Measurements from ENCODE around the gene CACNA1H.
"Not testable (repeated sequence)": the region's sequence is repeated elsewhere in the genome, so short reads cannot be mapped to it uniquely, and the experiment has no call there.

The CACNA1H gene

GRCh38 chr16:1224558-1224957, 71.7 kb downstream of the CACNA1H start:
- no peak for DNase-seq (ENCODE audit: low read depth in 2 of 2)

- no peak for DNase-seq (ENCODE audit: low read depth in 2 of 2)
Measured at GRCh38 chr16:1225051-1225451, 72.1 kb downstream of the CACNA1H start, which contains the start of gene TPSG1. Gene TPSG1, minus strand, starts transcription at chr16:1225268. Its CDS starts 16 bp downstream, at chr16:1225252.

GRCh38 chr16:1225728-1226311, 72.9 kb downstream of the CACNA1H start:
- not testable (repeated sequence) for DNase-seq (ENCODE audit: low read depth in 2 of 2)

- not testable (repeated sequence) for DNase-seq (ENCODE audit: low read depth in 2 of 2)
Measured at GRCh38 chr16:1226692-1227091, 73.8 kb downstream of the CACNA1H start.

DNA sequence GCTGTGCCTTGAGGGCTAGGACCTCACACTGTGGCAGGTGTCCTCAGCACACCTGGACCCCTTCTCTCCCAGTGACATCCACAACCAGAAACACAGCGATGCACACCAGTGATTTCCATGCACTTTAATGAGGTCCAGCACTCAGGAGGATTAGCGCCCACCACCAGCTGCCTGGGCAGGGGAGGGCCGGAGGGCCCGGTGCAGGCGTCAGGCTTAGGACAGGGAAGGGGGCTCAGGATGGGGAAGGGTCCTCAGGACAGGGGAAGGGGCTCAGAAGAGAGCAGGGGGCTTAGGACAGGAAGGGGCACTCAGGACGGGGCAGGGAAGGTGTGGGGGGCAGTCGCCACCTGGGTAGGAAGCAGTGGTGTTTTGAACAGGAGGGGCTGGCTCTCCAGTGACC, 75.3 kb downstream of the CACNA1H start:
- not testable (repeated sequence) for DNase-seq (ENCODE audit: low read depth in 2 of 2)

DNA sequence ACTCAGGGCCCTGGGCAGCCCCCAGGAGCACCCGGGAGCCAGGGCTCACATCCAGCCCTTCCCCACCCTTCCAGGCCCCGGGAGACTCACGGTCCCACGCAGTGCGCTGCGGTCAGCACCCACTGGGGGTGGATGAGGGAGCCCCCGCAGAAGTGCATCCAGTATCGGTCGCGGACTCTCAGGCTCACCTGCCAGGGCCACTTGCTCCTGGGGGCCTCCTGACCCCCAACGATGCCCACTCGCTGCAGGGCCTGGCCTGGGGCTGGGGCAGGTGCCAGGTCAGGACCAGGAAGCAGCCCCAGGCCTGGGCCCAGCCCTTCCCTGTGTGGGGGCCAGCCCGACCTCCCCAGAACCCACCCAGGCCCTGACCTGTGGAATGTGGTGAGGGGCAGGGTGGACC, 76.6 kb downstream of the CACNA1H start:
- DNase-seq (ENCODE audit: low read depth in 2 of 2), result not testable (repeated sequence)

- DNase-seq (ENCODE audit: low read depth in 2 of 2), result not testable (repeated sequence)
Measured at GRCh38 chr16:1230084-1230470, 77.2 kb downstream of the CACNA1H start, which contains the start of gene TPSB2. Gene TPSB2, minus strand, starts transcription at chr16:1230184. Its CDS starts 233 bp downstream, at chr16:1229951.

- DNase-seq (ENCODE audit: low read depth in 2 of 2), result not testable (repeated sequence)
Measured at GRCh38 chr16:1230471-1231212, 77.7 kb downstream of the CACNA1H start.

GRCh38 chr16:1231301-1231700, 78.4 kb downstream of the CACNA1H start:
- not testable (repeated sequence) for DNase-seq (ENCODE audit: low read depth in 2 of 2)

- DNase-seq (ENCODE audit: low read depth in 2 of 2), result not testable (repeated sequence)
Measured at GRCh38 chr16:1232049-1232748, 79.3 kb downstream of the CACNA1H start.

GRCh38 chr16:1236659-1237058, 83.8 kb downstream of the CACNA1H start:
- not testable (repeated sequence) for DNase-seq (ENCODE audit: low read depth in 2 of 2)

DNA sequence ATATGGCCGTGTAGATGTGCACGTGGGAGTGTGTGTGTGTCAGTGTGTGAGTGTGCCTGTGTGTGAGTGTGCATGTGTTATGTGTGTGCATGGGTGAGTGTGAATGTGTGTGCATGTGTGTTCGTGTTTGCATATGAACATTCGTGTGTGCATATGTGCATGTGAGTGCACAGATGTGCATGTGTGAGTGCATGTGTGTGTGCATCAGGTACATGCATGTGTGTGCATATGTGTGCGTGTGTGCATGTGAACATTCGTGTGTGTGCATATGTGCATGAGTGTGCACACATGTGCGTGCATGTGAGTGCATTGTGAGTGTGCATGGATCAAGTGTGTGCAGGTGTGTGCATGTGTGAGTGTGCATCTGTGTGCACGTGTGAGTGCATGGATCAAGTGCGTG, 85.1 kb downstream of the CACNA1H start:
- DNase-seq (ENCODE audit: low read depth in 2 of 2), result no peak

DNA sequence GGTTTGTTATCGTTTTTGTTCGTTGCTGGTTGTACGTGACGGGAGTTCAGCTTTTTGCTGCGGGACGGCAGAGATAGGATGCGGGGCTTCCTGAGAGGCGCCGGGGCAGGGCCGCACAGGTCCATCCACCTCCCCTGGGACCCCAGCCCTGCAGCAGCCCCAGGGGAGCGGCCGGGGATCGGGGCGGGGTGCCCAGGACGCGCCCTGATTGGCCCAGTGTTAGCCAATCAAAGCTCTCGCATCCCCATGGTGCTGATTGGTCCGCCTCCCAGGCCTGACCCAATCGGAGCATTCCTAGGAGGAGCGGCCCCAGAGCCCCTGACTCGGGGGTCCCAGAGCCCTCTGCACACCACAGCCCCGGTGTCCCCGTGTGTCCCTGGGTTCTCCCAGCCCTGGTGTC, 86.0 kb downstream of the CACNA1H start:
- not testable (repeated sequence) for DNase-seq (ENCODE audit: low read depth in 2 of 2)

- not testable (repeated sequence) for DNase-seq (ENCODE audit: low read depth in 2 of 2)
Measured at GRCh38 chr16:1239575-1239974, 86.7 kb downstream of the CACNA1H start.

DNA sequence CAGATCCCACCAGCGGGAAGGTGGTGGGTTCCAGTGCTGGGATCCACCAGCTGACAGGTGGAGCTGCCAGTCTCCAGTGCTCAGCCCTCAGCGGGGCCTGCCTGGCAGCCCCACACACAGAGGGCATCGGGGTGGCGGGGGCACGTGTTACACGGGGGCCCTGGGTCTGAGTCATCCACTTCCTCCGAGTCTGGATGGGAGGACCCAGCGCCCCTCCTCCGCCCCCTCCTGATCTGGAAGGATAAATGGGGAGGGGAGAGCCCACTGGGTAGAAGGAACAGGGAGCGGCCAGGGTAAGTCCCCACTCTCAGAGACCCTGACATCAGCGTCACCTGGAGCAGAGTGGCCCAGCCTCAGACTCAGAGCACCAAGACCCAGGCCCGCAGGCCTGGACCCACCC, 87.5 kb downstream of the CACNA1H start, which contains the start of gene TPSAB1:
Gene TPSAB1 (plus strand): TSS at position 270 of the 400 bp plus-strand sequence. CDS start 234 bp downstream, outside the sequence.
- not testable (repeated sequence) for DNase-seq (ENCODE audit: low read depth in 2 of 2)

DNA sequence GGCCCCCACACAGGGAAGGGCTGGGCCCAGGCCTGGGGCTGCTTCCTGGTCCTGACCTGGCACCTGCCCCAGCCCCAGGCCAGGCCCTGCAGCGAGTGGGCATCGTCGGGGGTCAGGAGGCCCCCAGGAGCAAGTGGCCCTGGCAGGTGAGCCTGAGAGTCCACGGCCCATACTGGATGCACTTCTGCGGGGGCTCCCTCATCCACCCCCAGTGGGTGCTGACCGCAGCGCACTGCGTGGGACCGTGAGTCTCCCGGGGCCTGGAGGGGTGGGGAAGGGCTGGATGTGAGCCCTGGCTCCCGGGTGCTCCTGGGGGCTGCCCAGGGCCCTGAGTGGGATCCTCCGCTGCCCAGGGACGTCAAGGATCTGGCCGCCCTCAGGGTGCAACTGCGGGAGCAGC, 88.2 kb downstream of the CACNA1H start:
- DNase-seq (ENCODE audit: low read depth in 2 of 2), result not testable (repeated sequence)

GRCh38 chr16:1243363-1243762, 90.5 kb downstream of the CACNA1H start:
- DNase-seq (ENCODE audit: low read depth in 2 of 2), result not testable (repeated sequence)

DNA sequence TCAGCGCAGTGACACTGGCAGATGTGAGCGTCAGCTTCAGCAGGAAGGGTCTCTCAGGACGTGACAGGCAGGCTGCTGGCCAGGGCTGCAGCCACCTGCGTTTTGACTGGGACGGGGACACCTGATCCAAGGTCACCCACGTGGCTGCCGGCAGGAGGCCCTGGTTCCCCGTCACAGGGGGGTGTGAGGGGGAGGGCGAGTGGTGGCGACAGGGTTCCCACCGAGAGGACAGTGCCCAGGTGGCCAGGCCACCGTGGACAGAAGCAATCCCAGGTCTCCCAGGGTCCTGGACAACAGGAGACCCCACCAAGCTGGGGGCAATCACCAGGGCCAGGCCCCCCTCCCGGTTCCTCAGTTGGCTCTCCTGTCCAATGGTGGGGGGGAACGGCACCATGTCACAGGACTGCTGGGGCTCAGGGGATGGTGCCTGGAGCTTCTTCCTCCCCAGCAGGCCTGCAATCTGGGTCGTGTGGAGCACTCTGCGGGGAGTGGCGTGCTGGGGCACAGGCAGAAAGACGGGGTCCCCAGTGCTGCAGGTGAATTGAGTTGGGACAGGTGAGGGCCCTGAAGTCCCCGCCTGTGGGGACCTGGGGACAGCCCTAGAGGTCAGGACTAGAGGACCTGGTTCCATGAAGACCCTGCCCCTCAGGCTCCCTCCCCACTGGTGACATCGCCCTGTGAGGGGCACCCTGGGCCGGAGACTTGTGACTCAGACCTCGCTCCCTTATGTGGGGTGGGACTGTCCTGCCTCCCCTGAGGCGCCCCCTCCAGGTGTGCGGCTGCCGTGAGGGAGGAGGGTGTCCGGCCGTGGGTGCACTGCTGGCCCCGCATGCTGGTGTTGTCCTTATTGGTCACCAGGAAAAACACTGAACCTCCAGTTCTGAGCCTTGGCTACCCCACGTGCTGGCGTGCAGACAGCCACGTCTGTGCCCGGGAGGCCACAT, 91.3 kb downstream of the CACNA1H start:
- not testable (repeated sequence) for DNase-seq (ENCODE audit: low read depth in 2 of 2)

DNA sequence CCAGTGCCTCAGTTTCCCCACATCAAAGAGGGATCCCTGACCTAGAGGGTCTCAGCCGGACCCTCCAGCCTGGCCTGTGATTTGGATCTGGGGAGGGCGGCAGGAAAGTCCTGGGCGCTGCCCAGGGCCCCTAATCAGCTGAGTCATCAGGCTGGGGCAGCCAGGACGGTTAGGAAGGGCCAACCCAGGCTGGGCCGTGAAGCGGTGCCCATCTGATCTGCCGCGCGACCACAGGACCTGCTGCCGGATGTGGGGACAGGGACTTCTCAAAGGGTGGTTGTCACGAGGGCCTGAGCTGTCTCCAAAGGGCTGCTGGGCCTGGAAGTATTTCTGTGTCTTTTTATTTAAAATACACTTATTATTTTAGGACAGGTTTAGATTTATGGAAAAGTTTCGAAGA, 92.0 kb downstream of the CACNA1H start:
- no peak for DNase-seq (ENCODE audit: low read depth in 2 of 2)

DNA sequence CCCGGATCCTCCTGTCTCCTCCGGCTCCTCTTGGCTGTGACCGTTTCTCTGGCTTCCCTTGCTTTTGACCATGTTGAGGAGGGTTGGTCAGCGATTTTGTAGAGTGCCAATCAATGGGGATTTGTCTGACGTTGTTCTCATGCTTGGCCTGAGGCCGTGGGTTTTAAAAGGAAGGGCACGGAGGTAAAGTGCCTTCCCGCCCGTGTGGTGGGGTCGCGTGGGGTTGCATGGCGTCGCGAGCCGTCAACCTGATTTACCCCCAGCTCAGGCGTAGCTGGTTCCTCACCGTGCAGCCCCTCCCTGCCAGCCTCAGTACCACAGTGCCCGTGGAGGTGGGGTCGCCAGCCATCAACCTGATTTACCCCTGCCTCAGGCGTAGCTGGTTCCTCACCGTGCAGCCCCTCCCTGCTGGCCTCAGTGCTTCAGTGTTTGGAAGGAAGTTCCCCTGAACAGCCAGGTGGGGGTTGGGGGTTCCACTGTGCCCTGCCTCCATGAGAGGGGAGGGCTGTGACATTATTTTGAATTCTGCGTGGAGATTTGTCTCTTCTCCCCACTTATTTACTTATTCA, 92.6 kb downstream of the CACNA1H start:
- DNase-seq (ENCODE audit: low read depth in 2 of 2), result no peak

Measured in stimulated activated CD8-positive, alpha-beta memory T cell treated with anti-CD3 and anti-CD28 coated beads, Interleukin-2, amount 100 ng/mL, for 48 hours (primary cell).